Measurements from ENCODE around the gene MVK. TPM values are rescaled to one million over a fixed set of nuclear protein-coding genes. Genes with fewer than 3 reads are reported as not detected.

Gene MVK
- total and polyA plus RNA-seq, 7 donors = 9.1 to 40.8 (median 13.8) TPM

DNA sequence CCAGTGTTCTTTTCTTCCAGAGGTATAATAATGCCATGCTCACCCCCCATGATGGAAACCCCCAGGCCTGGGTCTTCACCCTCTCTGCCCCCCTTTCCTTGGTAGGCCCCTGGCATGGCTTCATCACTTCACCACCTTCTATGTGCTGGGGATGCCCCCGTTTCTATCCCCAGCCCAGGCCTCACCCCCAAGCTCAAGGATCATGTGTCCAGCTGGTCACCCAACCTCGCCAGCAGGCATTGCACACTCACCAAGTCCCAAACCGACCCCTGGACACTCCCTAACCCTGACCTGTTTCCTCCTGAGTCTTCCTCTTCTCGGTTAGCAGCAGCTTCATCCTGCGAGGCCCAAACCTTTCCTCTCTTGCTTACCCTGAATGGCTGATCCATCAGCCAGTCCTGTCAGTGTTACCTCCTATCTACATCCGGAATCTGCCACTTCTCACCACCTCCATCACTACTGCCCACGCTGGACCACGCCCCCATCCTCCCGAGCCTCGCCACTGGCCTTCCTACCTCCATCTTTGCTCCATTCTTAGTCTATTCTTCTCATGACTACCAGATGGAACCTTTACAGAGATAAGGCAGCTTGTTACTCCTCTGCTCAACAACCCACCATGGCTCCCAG lies 69.0 kb downstream of the MVK start:
- TF ChIP-seq EP300 (IDR thresholded peaks at IDR 0.05) (no peak), POLR2AphosphoS5 (IDR thresholded peaks at IDR 0.05) (no peak), POLR2A (IDR thresholded peaks at IDR 0.05) (no peak)
- TF ChIP-seq, protein P1, sequence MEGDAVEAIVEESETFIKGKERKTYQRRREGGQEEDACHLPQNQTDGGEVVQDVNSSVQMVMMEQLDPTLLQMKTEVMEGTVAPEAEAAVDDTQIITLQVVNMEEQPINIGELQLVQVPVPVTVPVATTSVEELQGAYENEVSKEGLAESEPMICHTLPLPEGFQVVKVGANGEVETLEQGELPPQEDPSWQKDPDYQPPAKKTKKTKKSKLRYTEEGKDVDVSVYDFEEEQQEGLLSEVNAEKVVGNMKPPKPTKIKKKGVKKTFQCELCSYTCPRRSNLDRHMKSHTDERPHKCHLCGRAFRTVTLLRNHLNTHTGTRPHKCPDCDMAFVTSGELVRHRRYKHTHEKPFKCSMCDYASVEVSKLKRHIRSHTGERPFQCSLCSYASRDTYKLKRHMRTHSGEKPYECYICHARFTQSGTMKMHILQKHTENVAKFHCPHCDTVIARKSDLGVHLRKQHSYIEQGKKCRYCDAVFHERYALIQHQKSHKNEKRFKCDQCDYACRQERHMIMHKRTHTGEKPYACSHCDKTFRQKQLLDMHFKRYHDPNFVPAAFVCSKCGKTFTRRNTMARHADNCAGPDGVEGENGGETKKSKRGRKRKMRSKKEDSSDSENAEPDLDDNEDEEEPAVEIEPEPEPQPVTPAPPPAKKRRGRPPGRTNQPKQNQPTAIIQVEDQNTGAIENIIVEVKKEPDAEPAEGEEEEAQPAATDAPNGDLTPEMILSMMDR (IDR thresholded peaks at IDR 0.05) = no peak

DNA sequence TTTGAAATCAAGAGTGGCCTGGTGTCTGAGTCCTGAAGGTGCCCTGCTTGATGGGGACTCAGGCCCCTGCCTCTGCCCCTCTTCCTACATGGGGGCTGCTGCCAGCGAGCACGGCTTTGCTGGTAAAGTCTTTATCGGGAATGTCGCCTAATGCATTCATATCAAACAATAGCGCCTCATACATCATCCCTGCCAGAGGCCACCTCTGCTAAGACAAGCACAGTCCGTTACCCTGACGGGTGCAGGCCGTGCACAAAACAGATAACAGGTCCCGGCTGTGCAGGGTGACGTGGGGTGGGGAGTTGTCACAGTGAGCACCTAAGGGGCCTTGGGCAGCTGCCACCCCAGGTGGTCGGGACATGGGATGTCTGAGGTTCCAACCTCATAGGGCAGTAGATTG lies 71.6 kb downstream of the MVK start:
- H3K4me3 ChIP-seq = no peak overlapping the region
- no peak for DNase-seq
- no peak overlapping the region for H3K27ac ChIP-seq
- intact Hi-C loops (cut with DNase I) = no loop called here
- 90% methylated on average over 11 of the region's 11 CpGs for WGBS, 2 donors
- no peak for TF ChIP-seq POLR2A (IDR thresholded peaks at IDR 0.05)
- TF ChIP-seq, protein P1 (IDR thresholded peaks at IDR 0.05) = no peak
- H3K27me3 ChIP-seq = peaks cover 0 to 4% (median 0%) of the 10 kb centered on the region in 3 donors
- no peaks in the 10 kb centered on the region for H3K4me1 ChIP-seq
- no peaks in the 10 kb centered on the region for H3K9me3 ChIP-seq
- H3K36me3 ChIP-seq = no peaks in the 10 kb centered on the region

More for the DNA sequence above, 69.0 kb downstream of the MVK start:
- no peak overlapping the region for H3K4me3 ChIP-seq
- H3K27me3 ChIP-seq = no peaks in the 10 kb centered on the region
- H3K27ac ChIP-seq = no peak overlapping the region
- H3K36me3 ChIP-seq = no peaks in the 10 kb centered on the region
- no peaks in the 10 kb centered on the region for H3K4me1 ChIP-seq
- no peaks in the 10 kb centered on the region for H3K9me3 ChIP-seq
- intact Hi-C loops (cut with DNase I) = no loop called here
- WGBS, 2 donors = 67 to 76% methylated on average over 10 of the region's 10 CpGs
- DNase-seq = no peak

- intact Hi-C loops (cut with DNase I) = no loop called here
- Histone ChIP-seq H3K36me3 (no peaks in the 10 kb centered on the region), H3K9me3 (no peaks in the 10 kb centered on the region), H3K4me1 (no peaks in the 10 kb centered on the region), H3K27me3 (peaks cover 0 to 4% (median 0%) of the 10 kb centered on the region in 3 donors), H3K27ac (no peak overlapping the region), H3K4me3 (no peak overlapping the region)
- TF ChIP-seq EP300 (IDR thresholded peaks at IDR 0.05) (no peak), POLR2AphosphoS5 (IDR thresholded peaks at IDR 0.05) (no peak)
- 86 to 89% methylated on average over 11 of the region's 11 CpGs for WGBS, 2 donors
- no peak for DNase-seq
These were observed 72.1 kb downstream of the MVK start for GRCh38 chr12:109645708-109646107.

Other genes with a start within 250 kb of the MVK start
- gene MYO1H, start 225.9 kb upstream of the MVK start, total RNA-seq = not detected
- gene MYO1H, start 225.9 kb upstream of the MVK start, polyA plus RNA-seq = under 1 TPM in 1 of 3 donors, not detected in 2; 0.07 TPM
- gene KCTD10, start 96.5 kb upstream of the MVK start, total RNA-seq = 100 to 1,000 TPM in 2 of 4 donors, 10 to 100 TPM in 2; 82.8 to 123 (median 101) TPM
- gene KCTD10, start 96.5 kb upstream of the MVK start, polyA plus RNA-seq = 10 to 100 TPM; 53.5 to 79.8 (median 54.2) TPM
- gene UBE3B, start 96.2 kb upstream of the MVK start, total RNA-seq = 10 to 100 TPM; 48.4 to 67.7 (median 56.2) TPM
- gene UBE3B, start 96.2 kb upstream of the MVK start, polyA plus RNA-seq = 10 to 100 TPM; 15.3 to 20.8 (median 16.2) TPM
- 10 to 100 TPM; 12.2 to 28.9 (median 23.5) TPM for gene MMAB, start 290 bp upstream of the MVK start, total RNA-seq
- 10 to 100 TPM; 36.6 to 79.6 (median 64.3) TPM for gene MMAB, start 290 bp upstream of the MVK start, polyA plus RNA-seq
- 1 to 10 TPM; 1.1 to 3.3 (median 1.7) TPM for gene FAM222A, start 140.0 kb downstream of the MVK start, total RNA-seq
- 1 to 10 TPM; 1.2 to 2.2 (median 2.1) TPM for gene FAM222A, start 140.0 kb downstream of the MVK start, polyA plus RNA-seq